ENCODE measurements around the gene CDH4.
"Not testable (repeated sequence)": the region's sequence is repeated elsewhere in the genome, so short reads cannot be mapped to it uniquely, and the experiment has no call there.

- not testable (repeated sequence) for TF ChIP-seq POLR2AphosphoS5 (IDR thresholded peaks at IDR 0.05); POLR2A (IDR thresholded peaks at IDR 0.05); CTCF (IDR thresholded peaks at IDR 0.05); EP300 (IDR thresholded peaks at IDR 0.05; ENCODE audit: low read depth)
Measured at GRCh38 chr20:61945495-61945894, 693.4 kb downstream of the CDH4 start.
